ENCODE results near the gene DOCK4.

Gene DOCK4

DNA sequence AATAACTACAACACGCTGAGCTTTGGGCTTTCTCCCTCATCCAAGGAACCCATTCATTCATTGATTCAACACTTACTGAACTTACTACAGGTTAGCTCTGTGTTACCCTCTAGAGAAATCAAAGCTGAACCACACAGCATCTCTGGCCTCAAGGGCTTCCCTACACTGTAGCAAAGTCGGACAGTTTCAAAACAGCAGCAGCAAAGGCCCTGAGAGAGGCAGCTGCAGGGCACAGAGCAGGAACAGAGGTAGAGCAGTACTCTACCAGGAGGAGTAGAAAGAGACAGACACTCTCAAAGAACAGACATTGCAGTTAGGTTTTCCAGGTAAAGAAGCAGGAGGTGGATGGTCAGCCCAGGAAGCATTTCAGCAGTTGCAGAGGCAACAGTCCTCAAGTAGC lies 16.1 kb downstream of the DOCK4 start:
- DNase-seq = no peak

GRCh38 chr7:112189691-112190090 lies 16.5 kb downstream of the DOCK4 start:
- DNase-seq = no peak

GRCh38 chr7:112188257-112188656 lies 17.9 kb downstream of the DOCK4 start:
- no peak for DNase-seq

DNA sequence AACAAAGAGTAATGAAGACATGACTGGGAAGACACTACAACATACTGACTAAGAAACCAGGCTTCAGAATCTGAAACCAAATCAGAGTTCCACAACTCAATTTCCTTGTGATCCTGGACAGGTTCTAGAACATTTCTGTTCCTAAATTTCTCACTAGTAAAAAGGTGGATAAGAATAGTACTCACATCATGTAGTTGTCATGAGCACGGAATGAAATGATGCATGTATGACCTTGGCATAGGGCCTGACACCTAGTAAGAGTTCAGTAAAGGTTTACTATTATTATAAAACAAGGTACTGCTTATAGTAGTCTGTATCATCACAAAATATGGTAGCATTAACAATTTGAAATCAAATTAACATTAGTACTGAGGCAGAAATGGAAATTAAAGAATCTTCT lies 19.9 kb downstream of the DOCK4 start:
- no peak for DNase-seq

GRCh38 chr7:112185005-112185834 lies 21.0 kb downstream of the DOCK4 start:
- no peak for DNase-seq

- no peak for DNase-seq
Observed at GRCh38 chr7:112184455-112184854, 21.7 kb downstream of the DOCK4 start.

GRCh38 chr7:112183266-112183665 lies 22.9 kb downstream of the DOCK4 start:
- DNase-seq = no peak

DNA sequence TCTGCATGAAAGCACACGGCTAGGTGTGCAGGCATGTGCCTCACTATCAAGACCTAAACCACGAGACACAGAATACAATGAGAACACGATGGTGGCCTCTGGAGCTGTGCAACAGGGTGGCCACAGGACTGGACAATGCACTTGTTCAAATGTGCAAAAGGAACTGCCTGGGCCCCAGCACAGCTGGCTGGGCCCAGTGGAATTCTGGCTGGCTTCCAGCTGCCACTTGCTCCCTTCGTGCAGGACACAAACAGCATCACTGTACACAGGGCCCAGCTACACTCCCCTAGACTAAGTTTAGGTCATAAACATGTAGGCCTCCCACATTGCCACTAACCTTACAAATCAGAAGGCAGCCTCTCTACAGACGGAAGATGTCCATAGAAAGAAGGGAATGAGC lies 23.4 kb downstream of the DOCK4 start:
- no peak for DNase-seq

DNA sequence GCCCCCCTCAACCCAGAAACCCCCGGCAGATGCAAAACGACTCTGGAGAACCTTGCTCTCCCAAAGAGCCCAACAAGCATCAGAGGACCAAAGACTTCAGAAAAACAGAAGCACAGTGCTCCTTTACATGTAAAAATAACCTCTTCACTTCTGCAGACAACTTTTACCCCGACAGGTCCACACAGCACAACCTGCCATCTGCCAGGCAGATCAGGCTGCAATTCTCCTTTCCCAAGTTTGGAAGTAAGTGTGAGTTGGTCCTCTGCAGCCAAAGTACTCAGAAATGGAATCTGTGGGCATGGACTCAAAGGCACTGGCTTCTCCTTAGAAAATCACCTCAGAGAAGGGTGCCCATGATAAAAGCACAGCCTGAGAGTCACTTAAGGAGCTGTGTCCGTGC lies 26.0 kb downstream of the DOCK4 start:
- DNase-seq = no peak

GRCh38 chr7:112176693-112177415 lies 29.3 kb downstream of the DOCK4 start:
- DNase-seq = no peak

GRCh38 chr7:112176241-112176640 lies 30.0 kb downstream of the DOCK4 start:
- DNase-seq = no peak

GRCh38 chr7:112174192-112174591 lies 32.0 kb downstream of the DOCK4 start:
- no peak for DNase-seq

DNA sequence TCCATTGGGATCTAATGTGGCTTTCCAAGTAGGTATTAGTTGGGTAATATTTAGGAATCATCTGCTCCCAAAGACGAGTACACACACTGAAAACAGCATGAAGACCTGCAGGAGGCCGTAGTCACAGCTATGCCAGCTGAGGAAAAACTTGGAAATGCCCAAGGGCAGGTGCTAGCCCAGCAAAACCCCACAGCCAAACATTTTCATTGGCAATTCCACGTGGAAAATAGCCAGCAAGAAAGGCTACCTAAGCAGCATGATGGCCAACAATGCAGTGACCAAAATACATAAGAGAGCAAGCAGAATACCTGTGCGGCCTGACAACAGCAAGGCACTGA lies 32.7 kb downstream of the DOCK4 start:
- no peak for DNase-seq

- DNase-seq = no peak
Observed at GRCh38 chr7:112172870-112173567, 33.2 kb downstream of the DOCK4 start.

DNA sequence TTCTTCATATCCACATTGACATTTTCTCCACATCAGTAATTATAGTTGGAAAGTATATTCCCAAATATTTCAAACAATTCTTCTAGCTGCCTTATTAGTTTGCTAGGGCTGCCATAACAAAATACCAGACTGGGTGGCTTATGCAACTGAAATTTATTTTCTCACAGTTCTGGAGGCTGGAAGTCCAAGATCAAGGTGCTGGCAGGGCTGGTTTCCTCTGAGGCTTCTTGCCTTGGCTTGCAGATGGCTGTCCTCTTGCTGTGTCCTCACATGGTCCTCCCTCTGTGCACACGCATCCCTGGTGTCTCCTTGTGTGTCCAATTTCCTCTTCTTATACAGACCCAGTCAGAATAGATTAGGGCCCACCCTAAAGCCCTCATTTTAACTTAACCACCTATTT lies 34.5 kb downstream of the DOCK4 start:
- no peak for DNase-seq

DNA sequence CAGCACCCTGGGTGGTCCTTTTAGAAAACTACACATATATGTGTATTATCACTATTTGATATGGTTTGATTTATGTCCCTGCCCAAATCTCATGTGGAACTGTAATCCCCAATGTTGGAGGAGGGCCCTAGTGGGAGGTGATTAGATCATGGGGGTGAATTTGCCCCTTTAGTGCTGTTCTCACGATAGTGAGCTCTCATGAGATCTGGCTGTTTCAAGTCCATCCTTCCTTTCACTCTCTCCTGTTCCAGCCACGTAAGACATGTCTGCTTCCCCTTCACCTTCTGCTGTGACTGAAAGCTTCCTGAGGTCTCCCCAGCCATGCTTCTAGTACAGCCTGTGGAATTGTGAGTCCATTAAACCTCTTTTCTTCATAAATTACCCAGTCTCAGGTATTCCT lies 37.3 kb downstream of the DOCK4 start:
- no peak for DNase-seq

DNA sequence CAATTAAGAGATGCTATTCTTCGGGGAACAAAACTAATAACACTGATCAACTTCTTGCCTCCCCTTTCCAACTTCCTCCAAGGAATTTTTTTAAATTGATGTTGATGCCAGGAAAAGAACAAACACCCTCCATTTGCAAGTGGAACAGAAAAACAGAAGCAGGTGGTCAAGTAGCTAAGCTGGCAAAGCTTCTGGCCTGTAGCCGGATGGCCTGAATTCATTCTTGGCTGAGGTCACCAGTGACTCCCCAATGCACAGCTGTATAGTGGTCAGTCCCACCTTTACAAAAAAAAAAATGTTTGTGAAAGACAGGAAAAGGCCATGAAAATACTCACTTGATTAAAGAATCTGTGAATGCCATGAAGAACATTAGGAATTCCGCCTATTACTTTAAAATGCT lies 39.1 kb downstream of the DOCK4 start:
- no peak for DNase-seq

DNA sequence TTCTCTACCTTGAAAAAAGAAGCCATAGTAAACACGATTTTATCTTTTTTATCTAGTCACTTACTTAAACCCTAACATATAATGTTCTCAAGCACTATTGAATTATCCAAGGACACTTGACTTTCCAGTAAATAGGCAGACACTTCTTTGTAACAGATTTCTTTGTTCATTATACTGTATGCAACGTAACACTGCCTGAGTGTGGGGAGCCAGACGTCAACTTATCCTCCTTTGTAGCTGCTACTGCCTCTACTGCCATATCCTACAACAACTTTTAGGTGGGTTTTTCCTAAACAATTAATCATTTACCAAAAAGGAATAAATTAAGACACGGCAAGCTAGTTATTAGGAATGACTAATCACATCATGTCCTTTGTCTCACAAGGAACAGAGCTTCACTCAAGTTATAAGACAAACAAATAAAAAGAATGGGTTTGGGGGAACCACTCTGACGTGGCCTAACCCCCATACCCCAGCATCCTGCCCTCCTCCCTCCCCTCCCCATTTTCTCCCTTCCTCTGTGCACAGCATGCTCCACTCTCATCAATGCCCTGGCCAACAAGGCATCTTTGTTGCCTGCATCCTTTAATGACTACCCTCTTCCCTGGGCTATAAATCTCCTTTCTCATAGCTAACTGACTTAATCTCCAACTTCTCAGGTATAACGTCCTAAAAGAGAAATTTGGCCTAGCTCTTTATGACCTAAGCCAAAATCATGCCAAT lies 43.3 kb downstream of the DOCK4 start:
- DNase-seq = no peak

DNA sequence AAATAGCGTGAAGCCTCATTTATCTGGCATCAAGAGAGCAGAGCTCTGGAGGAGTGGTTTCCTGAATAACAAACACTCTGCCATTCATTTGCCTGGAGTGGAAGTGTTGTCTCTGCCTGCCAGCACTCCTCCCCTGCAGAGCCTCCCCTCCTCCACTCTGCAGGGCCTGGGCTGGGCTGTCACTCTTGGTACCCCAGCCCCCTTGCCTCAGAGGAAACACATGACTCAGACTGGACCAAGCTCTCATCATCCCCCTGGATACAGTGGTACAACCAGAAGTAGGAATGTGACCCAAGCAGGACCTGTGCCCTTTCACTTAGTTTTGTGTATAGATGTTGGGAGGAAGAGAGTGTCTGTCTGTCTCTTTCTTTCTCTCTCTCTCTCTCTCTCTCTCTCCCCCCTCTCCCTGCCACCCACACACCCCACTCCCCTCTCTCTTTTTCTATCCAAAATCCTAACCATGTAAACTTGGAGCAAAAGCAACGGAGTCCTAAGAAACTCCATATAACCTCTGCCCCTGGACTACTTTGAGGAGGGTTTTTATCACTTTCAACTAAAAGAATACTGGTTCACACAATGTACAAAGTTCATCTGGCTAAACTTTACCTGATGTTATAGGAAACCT lies 43.9 kb downstream of the DOCK4 start:
- no peak for DNase-seq

GRCh38 chr7:112161253-112162141 lies 44.7 kb downstream of the DOCK4 start:
- no peak for DNase-seq

GRCh38 chr7:112160771-112161150 lies 45.4 kb downstream of the DOCK4 start:
- no peak for DNase-seq

Measured in activated T-cell treated with anti-CD3 and anti-CD28 coated beads for 4 hours (primary cell).